ENCODE measurements around the gene HPN. TPM values are rescaled to one million over a fixed set of nuclear protein-coding genes. Genes with fewer than 3 reads are reported as not detected.
"Not testable (repeated sequence)": the region's sequence is repeated elsewhere in the genome, so short reads cannot be mapped to it uniquely, and the experiment has no call there.

The HPN gene
- polyA plus RNA-seq, 1 experiment, result not detected

- DNase-seq (ENCODE audit: low read depth, low spot score), result no peak
- no peak overlapping the region for H3K4me3 ChIP-seq (ENCODE audit: low read depth, low read length)
- no peak overlapping the region for H3K27ac ChIP-seq (ENCODE audit: low read depth, low read length)
- no peak for TF ChIP-seq CTCF (IDR thresholded peaks at IDR 0.05; ENCODE audit: low read depth, low read length)
- no peaks in the 10 kb centered on the region for H3K9me3 ChIP-seq (ENCODE audit: control insufficient read depth, insufficient read depth, low read length)
- no peaks in the 10 kb centered on the region for H3K27me3 ChIP-seq (ENCODE audit: control insufficient read depth, insufficient read depth, low read length)
- CTCF ChIA-PET, result interaction anchor here (0.9 to 1.2 kb wide), 2 partner anchors 14 to 18 kb away, joined by 4 to 10 read pairs; no protein-coding TSS in a partner anchor
- POLR2A ChIA-PET, result no interaction called here
These were observed 15.6 kb upstream of the HPN start for GRCh38 chr19:35025969-35026368.

- Histone ChIP-seq H3K4me3 (ENCODE audit: low read depth, low read length) (no peak overlapping the region), H3K27ac (ENCODE audit: low read depth, low read length) (no peak overlapping the region), H3K9me3 (ENCODE audit: control insufficient read depth, insufficient read depth, low read length) (no peaks in the 10 kb centered on the region), H3K27me3 (ENCODE audit: control insufficient read depth, insufficient read depth, low read length) (no peaks in the 10 kb centered on the region)
- ChIA-PET POLR2A (no interaction called here), CTCF (interaction anchor here (0.9 to 1.2 kb wide), 2 partner anchors 14 to 18 kb away, joined by 4 to 10 read pairs; no protein-coding TSS in a partner anchor)
- TF ChIP-seq CTCF (IDR thresholded peaks at IDR 0.05; ENCODE audit: low read depth, low read length), result no peak
- DNase-seq (ENCODE audit: low read depth, low spot score), result no peak
These were observed 15.1 kb upstream of the HPN start for GRCh38 chr19:35026418-35026817.

GRCh38 chr19:35027009-35027408, 14.5 kb upstream of the HPN start:
- CTCF ChIA-PET, result interaction anchor here (1.2 kb wide), 1 partner anchor 17 kb away, joined by 10 read pairs; no protein-coding TSS in a partner anchor
- POLR2A ChIA-PET, result no interaction called here
- H3K4me3 ChIP-seq (ENCODE audit: low read depth, low read length), result no peak overlapping the region
- no peak for TF ChIP-seq CTCF (IDR thresholded peaks at IDR 0.05; ENCODE audit: low read depth, low read length)
- DNase-seq (ENCODE audit: low read depth, low spot score), result no peak
- H3K27ac ChIP-seq (ENCODE audit: low read depth, low read length), result no peak overlapping the region
- no peaks in the 10 kb centered on the region for H3K27me3 ChIP-seq (ENCODE audit: control insufficient read depth, insufficient read depth, low read length)
- no peaks in the 10 kb centered on the region for H3K9me3 ChIP-seq (ENCODE audit: control insufficient read depth, insufficient read depth, low read length)

DNA sequence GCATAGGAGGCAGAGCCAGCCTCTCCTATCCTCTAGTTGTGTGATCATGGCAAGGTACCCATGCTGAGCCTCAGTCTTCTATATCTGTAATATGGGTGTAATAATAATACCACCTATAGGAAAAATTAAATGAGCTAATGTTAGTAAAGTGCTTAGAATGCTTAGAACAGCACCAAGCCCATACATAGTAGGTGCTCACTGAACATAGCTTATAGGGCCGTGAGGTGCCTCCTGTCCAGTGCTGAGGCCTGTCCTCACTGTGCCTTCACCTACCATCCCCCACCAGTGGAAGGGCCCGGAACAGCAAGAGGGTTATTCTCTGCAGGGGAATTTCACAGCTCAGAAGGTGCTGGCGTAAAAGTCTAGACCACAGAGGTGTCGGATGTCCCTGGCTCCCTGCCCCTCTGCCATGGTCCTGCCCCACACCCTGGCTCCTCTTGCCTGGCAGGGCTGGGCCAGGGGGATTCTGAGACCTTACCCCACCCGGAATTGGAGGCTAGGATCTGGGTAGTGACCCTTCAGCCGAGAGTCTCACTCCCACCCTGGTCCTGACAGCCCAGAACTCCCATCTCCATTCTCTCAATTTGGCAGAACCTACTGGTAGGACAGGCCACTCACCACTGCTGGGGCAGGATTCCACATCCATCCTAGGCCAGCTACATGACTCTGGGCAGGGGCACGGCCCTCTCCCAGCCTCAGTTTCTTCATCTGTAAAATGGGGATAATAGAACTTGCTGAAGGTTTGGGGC, 13.5 kb upstream of the HPN start:
- DNase-seq (ENCODE audit: low read depth, low spot score), result no peak
- Histone ChIP-seq H3K9me3 (ENCODE audit: control insufficient read depth, insufficient read depth, low read length) (no peaks in the 10 kb centered on the region), H3K27ac (ENCODE audit: low read depth, low read length) (no peak overlapping the region), H3K4me3 (ENCODE audit: low read depth, low read length) (no peak overlapping the region), H3K27me3 (ENCODE audit: control insufficient read depth, insufficient read depth, low read length) (no peaks in the 10 kb centered on the region)
- ChIA-PET CTCF (interaction anchor here (0.8 to 1.1 kb wide), 2 partner anchors 16 to 108 kb away, joined by 3 to 4 read pairs; no protein-coding TSS in a partner anchor), POLR2A (no interaction called here)
- TF ChIP-seq CTCF (IDR thresholded peaks at IDR 0.05; ENCODE audit: low read depth, low read length), result no peak

DNA sequence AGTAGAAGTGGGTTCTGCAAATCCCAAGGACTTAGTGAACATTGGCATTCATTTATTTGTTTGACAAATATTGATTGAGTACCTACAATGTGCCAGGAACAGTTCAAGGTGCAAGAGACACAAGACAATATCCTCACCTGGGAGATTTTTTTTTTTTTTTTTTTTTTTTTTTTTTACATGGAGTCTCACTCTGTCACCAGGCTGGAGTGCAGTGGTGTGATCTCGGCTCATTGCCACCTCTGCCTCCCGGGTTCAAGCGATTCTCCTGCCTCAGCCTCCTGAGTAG, 13.0 kb upstream of the HPN start:
- POLR2A ChIA-PET, result not testable (repeated sequence)

GRCh38 chr19:35029275-35029736, 12.2 kb upstream of the HPN start:
- CTCF ChIA-PET, result interaction anchor here (0.7 kb wide), 1 partner anchor 305 kb away, joined by 6 read pairs; no protein-coding TSS in a partner anchor
- not testable (repeated sequence) for H3K9me3 ChIP-seq (ENCODE audit: control insufficient read depth, insufficient read depth, low read length); H3K27me3 ChIP-seq (ENCODE audit: control insufficient read depth, insufficient read depth, low read length); DNase-seq (ENCODE audit: low read depth, low spot score); H3K27ac ChIP-seq (ENCODE audit: low read depth, low read length); H3K4me3 ChIP-seq (ENCODE audit: low read depth, low read length)
- POLR2A ChIA-PET, result interaction anchor here (0.7 kb wide), 1 partner anchor 276 kb away, joined by 7 read pairs; no protein-coding TSS in a partner anchor

More for the DNA sequence above, 13.0 kb upstream of the HPN start:
- H3K27me3 ChIP-seq (ENCODE audit: control insufficient read depth, insufficient read depth, low read length); H3K27ac ChIP-seq (ENCODE audit: low read depth, low read length); DNase-seq (ENCODE audit: low read depth, low spot score); H3K4me3 ChIP-seq (ENCODE audit: low read depth, low read length); H3K9me3 ChIP-seq (ENCODE audit: control insufficient read depth, insufficient read depth, low read length); CTCF ChIA-PET: not testable (repeated sequence)
